ENCODE data around the gene GRIN2A.

The GRIN2A gene

GRCh38 chr16:9820476-9821246 is 361.6 kb downstream of the GRIN2A start:
- TF ChIP-seq, protein P1, sequence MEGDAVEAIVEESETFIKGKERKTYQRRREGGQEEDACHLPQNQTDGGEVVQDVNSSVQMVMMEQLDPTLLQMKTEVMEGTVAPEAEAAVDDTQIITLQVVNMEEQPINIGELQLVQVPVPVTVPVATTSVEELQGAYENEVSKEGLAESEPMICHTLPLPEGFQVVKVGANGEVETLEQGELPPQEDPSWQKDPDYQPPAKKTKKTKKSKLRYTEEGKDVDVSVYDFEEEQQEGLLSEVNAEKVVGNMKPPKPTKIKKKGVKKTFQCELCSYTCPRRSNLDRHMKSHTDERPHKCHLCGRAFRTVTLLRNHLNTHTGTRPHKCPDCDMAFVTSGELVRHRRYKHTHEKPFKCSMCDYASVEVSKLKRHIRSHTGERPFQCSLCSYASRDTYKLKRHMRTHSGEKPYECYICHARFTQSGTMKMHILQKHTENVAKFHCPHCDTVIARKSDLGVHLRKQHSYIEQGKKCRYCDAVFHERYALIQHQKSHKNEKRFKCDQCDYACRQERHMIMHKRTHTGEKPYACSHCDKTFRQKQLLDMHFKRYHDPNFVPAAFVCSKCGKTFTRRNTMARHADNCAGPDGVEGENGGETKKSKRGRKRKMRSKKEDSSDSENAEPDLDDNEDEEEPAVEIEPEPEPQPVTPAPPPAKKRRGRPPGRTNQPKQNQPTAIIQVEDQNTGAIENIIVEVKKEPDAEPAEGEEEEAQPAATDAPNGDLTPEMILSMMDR (conservative IDR thresholded peaks at IDR 0.05), result no peak
- TF ChIP-seq ZFX (IDR thresholded peaks at IDR 0.05), result no peak
- H3K27ac ChIP-seq, result no peak overlapping the region

- TF ChIP-seq ZFX (IDR thresholded peaks at IDR 0.05), result no peak
- TF ChIP-seq, protein P1 (conservative IDR thresholded peaks at IDR 0.05), result no peak
- no peak overlapping the region for H3K27ac ChIP-seq
Observed at GRCh38 chr16:9818702-9819101, 363.5 kb downstream of the GRIN2A start.

GRCh38 chr16:9817586-9817985 is 364.6 kb downstream of the GRIN2A start:
- TF ChIP-seq ZFX (IDR thresholded peaks at IDR 0.05), result no peak
- TF ChIP-seq, protein P1 (conservative IDR thresholded peaks at IDR 0.05), result no peak
- no peak overlapping the region for H3K27ac ChIP-seq

DNA sequence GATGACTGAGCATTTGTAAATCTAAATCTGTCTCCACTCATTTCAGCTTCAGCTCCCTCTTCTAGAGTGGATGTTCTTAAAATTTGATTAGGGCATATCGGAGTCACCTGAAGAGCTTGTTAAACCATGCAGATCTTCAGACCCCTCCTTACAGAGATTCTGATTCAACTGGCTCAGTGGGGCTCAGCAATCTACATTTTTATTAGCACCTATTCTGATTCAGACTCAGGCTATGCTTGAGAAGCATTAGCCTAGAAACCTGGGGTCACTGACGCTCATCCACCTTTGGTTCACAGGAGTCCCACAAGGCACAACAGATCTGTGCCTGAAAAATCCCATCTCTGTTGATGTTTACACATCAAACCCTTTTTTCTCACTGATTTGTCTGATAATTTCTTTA is 365.6 kb downstream of the GRIN2A start:
- H3K27ac ChIP-seq, result no peak overlapping the region
- TF ChIP-seq, protein P1 (conservative IDR thresholded peaks at IDR 0.05), result no peak
- TF ChIP-seq ZFX (IDR thresholded peaks at IDR 0.05), result no peak

GRCh38 chr16:9813665-9814064 is 368.6 kb downstream of the GRIN2A start:
- no peak overlapping the region for H3K27ac ChIP-seq
- TF ChIP-seq, protein P1 (conservative IDR thresholded peaks at IDR 0.05), result no peak
- no peak for TF ChIP-seq ZFX (IDR thresholded peaks at IDR 0.05)

- H3K27ac ChIP-seq, result no peak overlapping the region
- TF ChIP-seq, protein P1 (conservative IDR thresholded peaks at IDR 0.05), result no peak
- TF ChIP-seq ZFX (IDR thresholded peaks at IDR 0.05), result no peak
Observed at GRCh38 chr16:9808210-9808609, 374.0 kb downstream of the GRIN2A start.

- TF ChIP-seq, protein P1 (conservative IDR thresholded peaks at IDR 0.05), result no peak
- no peak overlapping the region for H3K27ac ChIP-seq
Observed at GRCh38 chr16:9807302-9807701, 374.9 kb downstream of the GRIN2A start.

All from C4-2B (cell line).